BLaER1 (cell line): ENCODE measurements around the gene NLRP10.
"Not testable (repeated sequence)": the region's sequence is repeated elsewhere in the genome, so short reads cannot be mapped to it uniquely, and the experiment has no call there.

ENCODE experiments used
- H3K27ac ChIP-seq: shearing (Covaris generic); formaldehyde crosslinking; 2 replicates; pipeline ENCODE4 v1.8.1; 2022
- H3K27me3 ChIP-seq: shearing (Covaris generic); formaldehyde crosslinking; 2 replicates; pipeline ENCODE4 v1.8.1; 2022
- H3K36me3 ChIP-seq: shearing (Covaris generic); formaldehyde crosslinking; 2 replicates; pipeline ENCODE4 v1.8.1; 2022
- H3K4me1 ChIP-seq: shearing (Covaris generic); formaldehyde crosslinking; 2 replicates; pipeline ENCODE4 v1.8.1; 2022
- H3K4me2 ChIP-seq: shearing (Covaris generic); formaldehyde crosslinking; 2 replicates; pipeline ENCODE4 v1.8.1; 2022
- H3K4me3 ChIP-seq: shearing (Covaris generic); formaldehyde crosslinking; 2 replicates; pipeline ENCODE4 v1.8.1; 2022
- H3K9ac ChIP-seq: shearing (Covaris generic); formaldehyde crosslinking; 2 replicates; pipeline ENCODE4 v1.8.1; 2022
- H3K9me3 ChIP-seq: shearing (Covaris generic); formaldehyde crosslinking; 2 replicates; pipeline ENCODE4 v1.8.1; 2022
- H4K20me1 ChIP-seq: shearing (Covaris generic); formaldehyde crosslinking; 2 replicates; pipeline ENCODE4 v1.8.1; 2022
- Cebpa-rat ChIP-seq: shearing (Covaris generic); IDR thresholded peaks from 2 replicates; pipeline ENCODE4 v1.8.1; 2022

The NLRP10 gene

DNA sequence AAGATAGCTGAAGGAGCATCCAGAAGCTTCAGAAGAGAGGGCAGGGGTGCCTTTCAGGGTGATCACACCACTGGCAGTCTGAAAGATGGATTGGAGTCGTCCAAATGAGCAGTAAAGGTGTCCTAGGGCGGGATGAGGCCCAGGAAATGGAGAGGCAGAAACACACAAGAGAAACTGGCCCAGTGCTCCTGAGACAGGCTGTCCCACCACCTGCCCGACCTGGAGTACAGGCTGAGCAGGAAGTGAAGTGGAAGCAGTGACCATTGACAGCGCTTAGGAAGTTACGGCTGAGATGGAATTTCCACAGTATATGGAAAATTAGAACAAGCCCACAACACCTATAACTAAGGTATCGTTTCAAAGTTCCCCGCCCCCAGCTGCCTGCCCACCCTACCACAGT lies 37.9 kb upstream of the NLRP10 start:
- H3K36me3 ChIP-seq = peaks cover 22% of the 10 kb centered on the region
- H3K27ac ChIP-seq = no peak overlapping the region
- no peak overlapping the region for H3K4me3 ChIP-seq
- H3K27me3 ChIP-seq = no peaks in the 10 kb centered on the region
- no peaks in the 10 kb centered on the region for H3K9me3 ChIP-seq
- H3K4me1 ChIP-seq = peaks cover 2% of the 10 kb centered on the region; the same call in 1 of the 2 replicates
- no peaks in the 10 kb centered on the region for H4K20me1 ChIP-seq
- no peak for TF ChIP-seq Cebpa-rat
- no peak overlapping the region for H3K9ac ChIP-seq
- H3K4me2 ChIP-seq = no peak overlapping the region

DNA sequence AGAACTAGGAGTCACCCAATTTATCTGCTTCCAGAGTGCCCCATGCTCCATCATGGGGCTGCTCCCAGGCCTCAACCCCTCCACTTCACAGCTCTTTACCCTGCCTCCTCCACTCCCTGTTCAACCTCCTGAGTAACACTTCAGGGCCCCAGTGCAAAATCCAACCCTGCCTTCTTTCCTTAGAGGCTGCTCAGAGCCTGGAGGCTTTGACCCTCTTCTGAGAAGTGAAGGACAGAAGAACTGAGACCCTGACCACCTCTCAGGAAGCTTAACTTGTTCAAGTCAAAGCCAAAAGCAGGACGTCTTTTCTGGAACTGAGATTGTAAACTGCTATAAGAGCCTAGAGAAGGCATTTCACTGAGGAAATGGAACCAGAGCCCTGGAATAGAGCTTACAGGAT lies 37.4 kb upstream of the NLRP10 start:
- no peaks in the 10 kb centered on the region for H3K4me1 ChIP-seq
- no peak overlapping the region for H3K4me2 ChIP-seq
- peaks cover 28% of the 10 kb centered on the region for H3K36me3 ChIP-seq

GRCh38 chr11:8000390-8000789 lies 35.1 kb upstream of the NLRP10 start:
- Histone ChIP-seq H3K4me2 (no peak overlapping the region), H4K20me1 (no peaks in the 10 kb centered on the region), H3K4me3 (no peak overlapping the region), H3K4me1 (peaks cover 6% of the 10 kb centered on the region), H3K27ac (no peak overlapping the region), H3K27me3 (no peaks in the 10 kb centered on the region), H3K9ac (no peak overlapping the region), H3K36me3 (peaks cover 50% of the 10 kb centered on the region), H3K9me3 (no peaks in the 10 kb centered on the region)
- TF ChIP-seq Cebpa-rat = no peak

More for the DNA sequence above, 37.4 kb upstream of the NLRP10 start:
- TF ChIP-seq Cebpa-rat = no peak
- no peak overlapping the region for H3K9ac ChIP-seq
- no peak overlapping the region for H3K27ac ChIP-seq
- H4K20me1 ChIP-seq = no peaks in the 10 kb centered on the region
- no peak overlapping the region for H3K4me3 ChIP-seq
- no peaks in the 10 kb centered on the region for H3K27me3 ChIP-seq
- H3K9me3 ChIP-seq = no peaks in the 10 kb centered on the region

- TF ChIP-seq Cebpa-rat = no peak
- H3K4me2 ChIP-seq = no peak overlapping the region
- H3K27me3 ChIP-seq = no peaks in the 10 kb centered on the region
- no peak overlapping the region for H3K4me3 ChIP-seq
- no peaks in the 10 kb centered on the region for H3K9me3 ChIP-seq
- H3K36me3 ChIP-seq = peaks cover 56% of the 10 kb centered on the region
- no peak overlapping the region for H3K27ac ChIP-seq
- H3K4me1 ChIP-seq = peaks cover 12% of the 10 kb centered on the region
- no peaks in the 10 kb centered on the region for H4K20me1 ChIP-seq
- H3K9ac ChIP-seq = no peak overlapping the region
Measured at GRCh38 chr11:7999795-8000194, 34.5 kb upstream of the NLRP10 start.

DNA sequence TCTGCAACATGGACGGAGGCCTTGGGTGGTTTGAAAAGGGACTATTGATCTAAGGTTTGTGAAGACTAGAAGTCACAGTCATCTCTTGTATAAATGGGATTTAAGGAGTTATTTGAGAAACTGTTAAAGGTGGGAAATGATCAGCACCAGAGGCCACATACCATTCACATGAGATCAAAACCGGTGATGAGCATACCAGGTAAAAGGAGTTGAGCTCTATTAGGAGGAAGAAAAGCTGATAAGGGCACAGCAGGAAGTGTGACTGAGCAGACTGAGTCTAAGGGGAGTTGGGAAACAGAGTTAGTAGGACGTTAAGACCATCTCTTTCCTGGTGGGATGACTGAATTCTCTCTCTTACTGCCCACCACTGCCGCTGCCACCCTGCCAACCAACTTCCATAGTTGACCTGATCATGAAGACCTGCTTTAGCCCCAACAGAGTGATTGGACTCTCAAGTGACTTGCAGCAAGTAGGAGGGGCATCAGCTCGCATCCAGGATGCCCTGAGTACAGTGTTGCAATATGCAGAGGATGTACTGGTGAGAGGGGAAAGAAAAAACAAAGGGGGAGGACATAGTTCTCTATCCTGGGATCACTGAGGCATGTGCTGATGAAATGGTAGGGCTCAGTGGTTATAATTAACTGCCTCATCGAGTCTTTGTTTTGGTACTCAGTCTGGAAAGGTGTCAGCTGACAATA lies 29.5 kb upstream of the NLRP10 start:
- Histone ChIP-seq H3K9ac (no peak overlapping the region; the same call in 1 of the 2 replicates), H4K20me1 (peaks cover 25% of the 10 kb centered on the region), H3K27me3 (no peaks in the 10 kb centered on the region), H3K4me1 (peaks cover 60% of the 10 kb centered on the region), H3K27ac (peak overlapping the region; percentile 72), H3K4me3 (no peak overlapping the region; the same call in 1 of the 2 replicates), H3K36me3 (peaks cover 98% of the 10 kb centered on the region), H3K4me2 (peak overlapping the region; percentile 66), H3K9me3 (no peaks in the 10 kb centered on the region)
- 0 out of 2 replicates have a peak, but pooled peaks have one; percentile 31 for TF ChIP-seq Cebpa-rat

GRCh38 chr11:7987560-7987883 lies 22.3 kb upstream of the NLRP10 start:
- Histone ChIP-seq H3K4me1 (peaks cover 59% of the 10 kb centered on the region), H4K20me1 (peaks cover 42% of the 10 kb centered on the region), H3K4me2 (peak overlapping the region; percentile 94), H3K27ac (peak overlapping the region; percentile 80), H3K4me3 (peak overlapping the region; percentile 80), H3K36me3 (peaks cover 40% of the 10 kb centered on the region), H3K9ac (peak overlapping the region; percentile 87)
- not testable (repeated sequence) for H3K9me3 ChIP-seq, H3K27me3 ChIP-seq

DNA sequence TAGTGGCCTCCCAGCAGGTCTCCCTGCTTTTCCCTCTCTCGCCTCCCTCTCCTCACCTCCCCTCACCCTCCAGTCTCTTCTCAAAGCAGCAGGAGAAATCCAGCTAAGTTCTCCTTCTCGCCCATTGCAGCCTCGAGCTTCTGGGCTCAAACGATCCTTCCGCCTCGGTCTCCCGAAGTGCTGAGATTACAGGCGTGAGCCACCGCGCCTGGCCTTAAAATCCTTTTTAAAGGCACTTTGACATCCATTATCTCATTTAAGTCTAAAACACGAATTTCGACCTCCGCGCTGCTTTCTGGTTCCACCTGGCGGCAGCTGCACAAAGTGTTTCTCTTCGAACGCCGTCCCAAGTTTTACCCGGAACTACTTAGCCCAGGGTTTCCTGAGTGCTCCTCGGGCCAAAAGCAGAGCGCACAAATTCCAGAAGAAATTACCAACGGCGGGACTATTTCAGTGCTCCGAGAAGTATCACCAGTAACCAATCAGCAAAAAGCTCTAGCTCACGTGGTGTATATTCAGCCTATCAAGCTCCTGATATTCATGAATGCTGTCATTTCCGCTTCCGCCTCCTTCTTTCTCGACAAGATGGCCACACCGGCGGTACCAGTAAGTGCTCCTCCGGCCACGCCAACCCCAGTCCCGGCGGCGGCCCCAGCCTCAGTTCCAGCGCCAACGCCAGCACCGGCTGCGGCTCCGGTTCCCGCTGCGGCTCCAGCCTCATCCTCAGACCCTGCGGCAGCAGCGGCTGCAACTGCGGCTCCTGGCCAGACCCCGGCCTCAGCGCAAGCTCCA lies 21.7 kb upstream of the NLRP10 start, which contains the start of gene EIF3F:
TSS of gene EIF3F (plus strand) at position 570 of the 792 bp plus-strand sequence. CDS start at position 586, 16 bp downstream.
- Histone ChIP-seq H3K36me3 (peaks cover 34% of the 10 kb centered on the region), H3K4me1 (peaks cover 53% of the 10 kb centered on the region), H3K4me3 (peak within 1 kb of the TSS; percentile 80), H4K20me1 (peaks cover 39% of the 10 kb centered on the region), H3K9me3 (no peaks in the 10 kb centered on the region), H3K4me2 (peak within 1 kb of the TSS; percentile 94), H3K27me3 (no peaks in the 10 kb centered on the region), H3K9ac (peak within 1 kb of the TSS; percentile 87), H3K27ac (peak within 1 kb of the TSS; percentile 90)
- no peak for TF ChIP-seq Cebpa-rat

- Histone ChIP-seq H3K4me3 (no peak overlapping the region), H4K20me1 (peaks cover 13% of the 10 kb centered on the region; the same call in 1 of the 2 replicates), H3K36me3 (peaks cover 6% of the 10 kb centered on the region), H3K9me3 (no peaks in the 10 kb centered on the region), H3K4me2 (no peak overlapping the region), H3K9ac (no peak overlapping the region), H3K27me3 (no peaks in the 10 kb centered on the region), H3K4me1 (peaks cover 26% of the 10 kb centered on the region), H3K27ac (no peak overlapping the region)
- TF ChIP-seq Cebpa-rat = no peak
Measured at GRCh38 chr11:7983832-7984590, 18.8 kb upstream of the NLRP10 start.

DNA sequence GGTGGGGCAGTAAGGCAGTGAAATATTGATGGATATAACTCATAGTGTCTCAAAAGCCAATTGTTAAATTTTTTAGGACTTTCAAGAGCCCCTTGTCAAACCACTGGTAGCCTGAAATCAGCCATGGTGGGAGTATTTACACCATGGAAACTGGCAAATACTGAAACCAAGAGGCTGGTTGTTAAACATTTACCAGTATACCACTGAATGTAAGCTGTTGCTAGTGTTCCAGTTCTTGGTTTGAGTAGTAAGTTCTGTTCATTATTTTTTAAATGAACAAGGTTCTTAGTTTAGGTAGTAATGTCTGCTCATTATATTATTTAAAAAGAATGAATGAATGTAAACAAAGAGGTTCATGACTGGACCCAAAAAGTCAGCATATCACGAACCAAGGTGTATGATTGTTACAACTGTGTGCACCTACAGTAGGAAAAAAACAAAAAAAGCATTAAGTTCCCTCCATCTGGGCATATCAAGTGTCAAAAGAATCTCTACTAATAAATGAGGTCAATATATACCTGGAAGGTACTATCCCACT lies 17.4 kb upstream of the NLRP10 start:
- Histone ChIP-seq H3K4me2 (no peak overlapping the region), H3K9me3 (no peaks in the 10 kb centered on the region), H3K27me3 (no peaks in the 10 kb centered on the region), H3K9ac (no peak overlapping the region), H3K4me1 (peaks cover 13% of the 10 kb centered on the region), H4K20me1 (peaks cover 2% of the 10 kb centered on the region; the same call in 1 of the 2 replicates), H3K27ac (no peak overlapping the region), H3K4me3 (no peak overlapping the region), H3K36me3 (no peaks in the 10 kb centered on the region)
- TF ChIP-seq Cebpa-rat = no peak
